Measurements from ENCODE around the gene ORM1.

- TF ChIP-seq POLR2A (IDR thresholded peaks at IDR 0.05) (no peak), POLR2AphosphoS5 (IDR thresholded peaks at IDR 0.05) (peak; percentile 26)
- TF ChIP-seq, protein P1, sequence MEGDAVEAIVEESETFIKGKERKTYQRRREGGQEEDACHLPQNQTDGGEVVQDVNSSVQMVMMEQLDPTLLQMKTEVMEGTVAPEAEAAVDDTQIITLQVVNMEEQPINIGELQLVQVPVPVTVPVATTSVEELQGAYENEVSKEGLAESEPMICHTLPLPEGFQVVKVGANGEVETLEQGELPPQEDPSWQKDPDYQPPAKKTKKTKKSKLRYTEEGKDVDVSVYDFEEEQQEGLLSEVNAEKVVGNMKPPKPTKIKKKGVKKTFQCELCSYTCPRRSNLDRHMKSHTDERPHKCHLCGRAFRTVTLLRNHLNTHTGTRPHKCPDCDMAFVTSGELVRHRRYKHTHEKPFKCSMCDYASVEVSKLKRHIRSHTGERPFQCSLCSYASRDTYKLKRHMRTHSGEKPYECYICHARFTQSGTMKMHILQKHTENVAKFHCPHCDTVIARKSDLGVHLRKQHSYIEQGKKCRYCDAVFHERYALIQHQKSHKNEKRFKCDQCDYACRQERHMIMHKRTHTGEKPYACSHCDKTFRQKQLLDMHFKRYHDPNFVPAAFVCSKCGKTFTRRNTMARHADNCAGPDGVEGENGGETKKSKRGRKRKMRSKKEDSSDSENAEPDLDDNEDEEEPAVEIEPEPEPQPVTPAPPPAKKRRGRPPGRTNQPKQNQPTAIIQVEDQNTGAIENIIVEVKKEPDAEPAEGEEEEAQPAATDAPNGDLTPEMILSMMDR (IDR thresholded peaks at IDR 0.05), result no peak
These were observed 29.0 kb downstream of the ORM1 start for GRCh38 chr9:114351932-114352331.
